ENCODE data around the gene ZNF121.

- TF ChIP-seq SP1 (IDR thresholded peaks at IDR 0.05), result no peak
- no peak for TF ChIP-seq SUZ12 (IDR thresholded peaks at IDR 0.05)
- TF ChIP-seq TARDBP (IDR thresholded peaks at IDR 0.05), result no peak
- TF ChIP-seq LEF1 (IDR thresholded peaks at IDR 0.05; ENCODE audit: borderline replicate concordance), result no peak
- TF ChIP-seq BHLHE40 (IDR thresholded peaks at IDR 0.05; ENCODE audit: borderline replicate concordance), result no peak
- TF ChIP-seq FOXM1 (IDR thresholded peaks at IDR 0.05; ENCODE audit: borderline replicate concordance), result no peak
- TF ChIP-seq, protein P1, sequence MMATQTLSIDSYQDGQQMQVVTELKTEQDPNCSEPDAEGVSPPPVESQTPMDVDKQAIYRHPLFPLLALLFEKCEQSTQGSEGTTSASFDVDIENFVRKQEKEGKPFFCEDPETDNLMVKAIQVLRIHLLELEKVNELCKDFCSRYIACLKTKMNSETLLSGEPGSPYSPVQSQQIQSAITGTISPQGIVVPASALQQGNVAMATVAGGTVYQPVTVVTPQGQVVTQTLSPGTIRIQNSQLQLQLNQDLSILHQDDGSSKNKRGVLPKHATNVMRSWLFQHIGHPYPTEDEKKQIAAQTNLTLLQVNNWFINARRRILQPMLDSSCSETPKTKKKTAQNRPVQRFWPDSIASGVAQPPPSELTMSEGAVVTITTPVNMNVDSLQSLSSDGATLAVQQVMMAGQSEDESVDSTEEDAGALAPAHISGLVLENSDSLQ (IDR thresholded peaks at IDR 0.05), result no peak
- TF ChIP-seq HDGF (IDR thresholded peaks at IDR 0.05; ENCODE audit: borderline replicate concordance), result no peak
- no peak for TF ChIP-seq L3MBTL2 (conservative IDR thresholded peaks at IDR 0.05)
- TF ChIP-seq FOXA1 (IDR thresholded peaks at IDR 0.05), result no peak
- TF ChIP-seq ARNT (IDR thresholded peaks at IDR 0.05), result no peak
- TF ChIP-seq FOXK2 (IDR thresholded peaks at IDR 0.05), result no peak
These were observed 36.4 kb downstream of the ZNF121 start for GRCh38 chr19:9547870-9548269.
